ENCODE data around the gene ZBTB7B. TPM values are rescaled to one million over a fixed set of nuclear protein-coding genes. Genes with fewer than 3 reads are reported as not detected.
A peak's percentile ranks its signal among the peaks of the same experiment; 100 is the strongest.

The ZBTB7B gene
- total and polyA plus RNA-seq, 9 of the 15 experiments (the other 6 are each of a cell fraction or from before 2014, with no cell fraction given) = 0.04 to 46.5 (median 15.2) TPM

DNA sequence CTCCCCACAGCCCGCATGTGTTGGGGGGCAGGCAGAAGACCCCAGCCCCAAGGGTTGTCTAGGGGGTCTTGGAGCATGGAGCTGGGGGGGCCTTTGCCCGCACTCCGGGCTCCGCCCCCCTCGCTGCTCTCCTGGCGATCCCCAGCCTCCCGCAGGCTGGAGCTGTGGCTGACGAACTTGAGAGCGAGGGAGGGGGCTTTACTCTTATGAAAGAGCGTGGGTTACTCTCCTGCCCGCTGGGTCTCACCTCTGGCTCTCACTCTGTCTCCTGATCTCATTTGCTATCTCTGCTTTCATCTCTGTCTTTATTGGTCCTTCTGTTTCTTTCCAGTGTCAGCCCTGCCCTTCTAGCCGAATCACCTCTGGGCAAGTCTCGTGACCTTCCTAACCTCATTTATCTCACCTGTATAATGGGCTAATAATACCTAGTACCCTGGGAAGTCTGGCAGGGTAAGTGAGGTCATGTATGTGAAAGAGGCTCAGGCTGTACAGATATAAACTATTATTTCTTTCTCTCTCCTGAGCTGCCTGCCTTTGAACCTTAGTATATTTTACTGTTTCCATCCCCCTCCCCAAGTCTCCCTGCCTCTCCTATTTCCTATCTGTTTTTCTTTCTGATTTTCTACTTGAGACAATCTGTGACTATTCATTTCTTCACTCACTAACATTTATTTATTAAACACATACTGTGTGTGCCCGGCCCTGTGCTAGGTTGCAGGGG lies 61.7 kb downstream of the ZBTB7B start (continued):
- TF ChIP-seq, protein P1, sequence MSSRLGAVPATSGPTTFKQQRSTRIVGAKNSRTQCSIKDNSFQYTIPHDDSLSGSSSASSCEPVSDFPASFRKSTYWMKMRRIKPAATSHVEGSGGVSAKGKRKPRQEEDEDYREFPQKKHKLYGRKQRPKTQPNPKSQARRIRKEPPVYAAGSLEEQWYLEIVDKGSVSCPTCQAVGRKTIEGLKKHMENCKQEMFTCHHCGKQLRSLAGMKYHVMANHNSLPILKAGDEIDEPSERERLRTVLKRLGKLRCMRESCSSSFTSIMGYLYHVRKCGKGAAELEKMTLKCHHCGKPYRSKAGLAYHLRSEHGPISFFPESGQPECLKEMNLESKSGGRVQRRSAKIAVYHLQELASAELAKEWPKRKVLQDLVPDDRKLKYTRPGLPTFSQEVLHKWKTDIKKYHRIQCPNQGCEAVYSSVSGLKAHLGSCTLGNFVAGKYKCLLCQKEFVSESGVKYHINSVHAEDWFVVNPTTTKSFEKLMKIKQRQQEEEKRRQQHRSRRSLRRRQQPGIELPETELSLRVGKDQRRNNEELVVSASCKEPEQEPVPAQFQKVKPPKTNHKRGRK (tag; IDR thresholded peaks at IDR 0.05) = no peak
- TF ChIP-seq, protein P2, sequence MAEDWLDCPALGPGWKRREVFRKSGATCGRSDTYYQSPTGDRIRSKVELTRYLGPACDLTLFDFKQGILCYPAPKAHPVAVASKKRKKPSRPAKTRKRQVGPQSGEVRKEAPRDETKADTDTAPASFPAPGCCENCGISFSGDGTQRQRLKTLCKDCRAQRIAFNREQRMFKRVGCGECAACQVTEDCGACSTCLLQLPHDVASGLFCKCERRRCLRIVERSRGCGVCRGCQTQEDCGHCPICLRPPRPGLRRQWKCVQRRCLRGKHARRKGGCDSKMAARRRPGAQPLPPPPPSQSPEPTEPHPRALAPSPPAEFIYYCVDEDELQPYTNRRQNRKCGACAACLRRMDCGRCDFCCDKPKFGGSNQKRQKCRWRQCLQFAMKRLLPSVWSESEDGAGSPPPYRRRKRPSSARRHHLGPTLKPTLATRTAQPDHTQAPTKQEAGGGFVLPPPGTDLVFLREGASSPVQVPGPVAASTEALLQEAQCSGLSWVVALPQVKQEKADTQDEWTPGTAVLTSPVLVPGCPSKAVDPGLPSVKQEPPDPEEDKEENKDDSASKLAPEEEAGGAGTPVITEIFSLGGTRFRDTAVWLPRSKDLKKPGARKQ (CRISPR knock-in tag; IDR thresholded peaks at IDR 0.05) = no peak
- no peak for TF ChIP-seq ZFPM2 (CRISPR knock-in tag; IDR thresholded peaks at IDR 0.05)
- no peak for TF ChIP-seq CBX5 (IDR thresholded peaks at IDR 0.05; ENCODE audit: borderline replicate concordance, low read depth)
- TF ChIP-seq CHD1 (IDR thresholded peaks at IDR 0.05; ENCODE audit: low read length) = no peak
- TF ChIP-seq, protein P3, sequence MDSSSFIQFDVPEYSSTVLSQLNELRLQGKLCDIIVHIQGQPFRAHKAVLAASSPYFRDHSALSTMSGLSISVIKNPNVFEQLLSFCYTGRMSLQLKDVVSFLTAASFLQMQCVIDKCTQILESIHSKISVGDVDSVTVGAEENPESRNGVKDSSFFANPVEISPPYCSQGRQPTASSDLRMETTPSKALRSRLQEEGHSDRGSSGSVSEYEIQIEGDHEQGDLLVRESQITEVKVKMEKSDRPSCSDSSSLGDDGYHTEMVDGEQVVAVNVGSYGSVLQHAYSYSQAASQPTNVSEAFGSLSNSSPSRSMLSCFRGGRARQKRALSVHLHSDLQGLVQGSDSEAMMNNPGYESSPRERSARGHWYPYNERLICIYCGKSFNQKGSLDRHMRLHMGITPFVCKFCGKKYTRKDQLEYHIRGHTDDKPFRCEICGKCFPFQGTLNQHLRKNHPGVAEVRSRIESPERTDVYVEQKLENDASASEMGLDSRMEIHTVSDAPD (CRISPR knock-in tag; IDR thresholded peaks at IDR 0.05) = no peak
- TF ChIP-seq NR2F6 (CRISPR knock-in tag; IDR thresholded peaks at IDR 0.05) = no peak
- TF ChIP-seq, protein P4, sequence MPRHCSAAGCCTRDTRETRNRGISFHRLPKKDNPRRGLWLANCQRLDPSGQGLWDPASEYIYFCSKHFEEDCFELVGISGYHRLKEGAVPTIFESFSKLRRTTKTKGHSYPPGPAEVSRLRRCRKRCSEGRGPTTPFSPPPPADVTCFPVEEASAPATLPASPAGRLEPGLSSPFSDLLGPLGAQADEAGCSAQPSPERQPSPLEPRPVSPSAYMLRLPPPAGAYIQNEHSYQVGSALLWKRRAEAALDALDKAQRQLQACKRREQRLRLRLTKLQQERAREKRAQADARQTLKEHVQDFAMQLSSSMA (CRISPR knock-in tag; IDR thresholded peaks at IDR 0.05) = no peak
- TF ChIP-seq YY1 (IDR thresholded peaks at IDR 0.05; ENCODE audit: borderline replicate concordance in 1 of 3, control insufficient read depth in 1 of 3, extremely low read depth in 1 of 3, insufficient read depth in 3 of 3, insufficient read length in 1 of 3, insufficient replicate concordance in 2 of 3, low read depth in 1 of 3, low read length in 2 of 3) = no peak
- no peak for TF ChIP-seq PTRF (tag; IDR thresholded peaks at IDR 0.05)
- TF ChIP-seq HDAC1 (IDR thresholded peaks at IDR 0.05) = peak; percentile 58 to 83; a peak in 3 of 4 replicates
- no peak for TF ChIP-seq E2F3 (CRISPR knock-in tag; IDR thresholded peaks at IDR 0.05)

All from K562 (cell line).